SK-N-MC (cell line): ENCODE data around the gene ASB15.

Experiments
- DNase-seq: peaks from one replicate; pipeline ENCODE4 v3.0.0-alpha.2; 2011; ENCODE audit warnings: low read depth, low spot score
- H3K27ac ChIP-seq: fragments of 200-600 bp; sonication (generic); 2 replicates; pipeline ENCODE4 v1.5.1; 2016; ENCODE audit warnings: mixed run types
- H3K36me3 ChIP-seq: fragments of 200-600 bp; sonication (generic); 2 replicates; pipeline ENCODE4 v1.6.1; 2017; ENCODE audit warnings: antibody characterized with exemption, low read length, mixed read lengths; ENCODE audit not compliant: insufficient read depth
- H3K4me3 ChIP-seq: fragments of 200-600 bp; sonication (generic); 2 replicates; pipeline ENCODE4 v1.5.1; 2016
- H3K9ac ChIP-seq: fragments of 200-600 bp; sonication (generic); 2 replicates; pipeline ENCODE4 v1.8.0; 2017; ENCODE audit warnings: mixed run types, mixed read lengths; ENCODE audit not compliant: insufficient read length
- H3K9me3 ChIP-seq: fragments of 200-600 bp; sonication (generic); 2 replicates; pipeline ENCODE4 v1.6.1; 2017; ENCODE audit warnings: low read depth, mild to moderate bottlenecking, antibody characterized with exemption, low read length, moderate library complexity, mixed read lengths
- EZH2 ChIP-seq: fragments of 200-600 bp; sonication (generic); IDR thresholded peaks from one replicate; pipeline ENCODE4 v1.6.1; 2017; ENCODE audit warnings: antibody characterized with exemption
- FOXP2 ChIP-seq: optimal IDR thresholded peaks from 2 replicates; pipeline ENCODE3; 2011; ENCODE audit warnings: mild to moderate bottlenecking, moderate library complexity; ENCODE audit not compliant: insufficient read depth; ENCODE audit errors: extremely low read length, control extremely low read depth
- POLR2AphosphoS5 ChIP-seq: IDR thresholded peaks from 2 replicates; pipeline ENCODE4 v1.6.1; 2012; ENCODE audit warnings: mild to moderate bottlenecking, low read depth, low read length, borderline replicate concordance

Gene ASB15

DNA sequence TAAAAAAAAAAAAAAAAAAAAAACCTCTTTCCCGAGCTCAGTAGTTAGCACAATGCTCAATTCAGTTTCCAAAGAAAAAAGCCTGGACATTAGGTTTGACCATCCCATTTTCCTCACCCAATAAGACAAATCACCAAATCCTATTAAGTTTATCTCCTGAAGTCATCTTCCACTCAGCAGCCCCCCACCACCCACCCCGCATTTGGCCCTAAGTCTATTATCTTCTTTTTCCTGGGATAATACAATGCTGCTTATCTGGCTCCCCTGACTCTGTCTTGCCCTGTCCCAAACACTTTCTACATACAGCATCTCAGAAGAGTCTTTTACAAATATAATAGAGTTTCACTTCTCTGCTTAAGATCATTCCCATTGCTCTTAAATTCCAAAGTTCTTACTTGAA, 36.3 kb downstream of the ASB15 start:
- no peak overlapping the region for H3K4me3 ChIP-seq
- no peak for DNase-seq
- no peak overlapping the region for H3K27ac ChIP-seq
- H3K9me3 ChIP-seq: no peaks in the 10 kb centered on the region; the same call in 1 of the 2 replicates
- no peak overlapping the region for H3K9ac ChIP-seq
- no peak for TF ChIP-seq POLR2AphosphoS5
- no peak for TF ChIP-seq FOXP2
- TF ChIP-seq EZH2: no peak
- no peaks in the 10 kb centered on the region for H3K36me3 ChIP-seq

DNA sequence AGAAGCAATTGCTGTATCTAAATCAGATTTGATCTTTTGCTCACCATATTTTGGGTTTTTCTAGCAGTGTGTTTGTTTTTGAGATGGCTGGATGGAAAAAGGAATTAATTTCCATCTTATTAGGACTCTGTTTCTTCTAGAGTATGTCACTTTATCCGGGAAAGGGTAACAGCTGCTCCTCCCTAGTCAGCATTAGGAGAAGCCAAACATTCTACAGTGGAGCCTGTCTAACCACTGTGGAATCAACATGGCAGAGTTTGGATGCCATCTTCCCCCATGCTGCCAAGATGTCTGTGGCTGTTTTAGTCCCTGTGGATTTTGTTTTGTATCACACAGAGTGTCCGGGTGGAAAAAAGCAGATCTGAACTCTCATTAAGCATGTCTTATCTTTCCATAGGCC, 38.0 kb downstream of the ASB15 start:
- Histone ChIP-seq H3K9me3 (no peaks in the 10 kb centered on the region; the same call in 1 of the 2 replicates), H3K36me3 (no peaks in the 10 kb centered on the region), H3K9ac (no peak overlapping the region), H3K27ac (peak overlapping the region; percentile 45; the same call in 1 of the 2 replicates), H3K4me3 (no peak overlapping the region)
- no peak for DNase-seq
- TF ChIP-seq FOXP2 (no peak), EZH2 (no peak), POLR2AphosphoS5 (no peak)

GRCh38 chr7:123640583-123640982, 39.0 kb downstream of the ASB15 start:
- Histone ChIP-seq H3K27ac (no peak overlapping the region), H3K36me3 (no peaks in the 10 kb centered on the region), H3K4me3 (no peak overlapping the region), H3K9me3 (no peaks in the 10 kb centered on the region; the same call in 1 of the 2 replicates), H3K9ac (no peak overlapping the region)
- no peak for DNase-seq
- no peak for TF ChIP-seq EZH2
- TF ChIP-seq POLR2AphosphoS5: no peak
- TF ChIP-seq FOXP2: no peak

DNA sequence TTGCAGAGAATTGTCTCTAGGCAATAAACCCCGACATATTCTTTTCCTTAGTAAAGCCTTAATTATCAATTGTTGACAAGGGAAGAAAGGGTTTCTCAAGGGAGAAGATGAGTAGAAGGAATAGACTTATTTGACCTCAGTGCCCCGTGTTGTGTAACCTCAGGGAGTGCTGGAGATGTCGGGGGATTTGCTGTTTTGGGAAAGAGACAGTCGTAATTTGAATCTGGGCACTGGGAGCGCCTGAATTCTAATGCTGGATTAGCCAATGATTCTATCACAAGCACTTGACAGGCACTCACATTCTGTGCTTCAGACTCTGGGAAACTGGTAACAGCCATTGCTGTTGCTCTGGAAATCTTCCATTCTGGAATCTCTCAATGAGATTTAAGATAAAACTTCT, 40.3 kb downstream of the ASB15 start:
- Histone ChIP-seq H3K27ac (no peak overlapping the region), H3K4me3 (no peak overlapping the region), H3K9me3 (no peaks in the 10 kb centered on the region; the same call in 1 of the 2 replicates), H3K9ac (no peak overlapping the region), H3K36me3 (no peaks in the 10 kb centered on the region)
- TF ChIP-seq POLR2AphosphoS5: no peak
- no peak for DNase-seq

- Histone ChIP-seq H3K27ac (peak overlapping the region; percentile 63), H3K9ac (no peak overlapping the region), H3K9me3 (no peaks in the 10 kb centered on the region; the same call in 1 of the 2 replicates), H3K36me3 (no peaks in the 10 kb centered on the region), H3K4me3 (peak overlapping the region; percentile 40; the same call in 1 of the 2 replicates)
- TF ChIP-seq EZH2: no peak
- TF ChIP-seq FOXP2: no peak
- DNase-seq: peak; percentile 16
Observed at GRCh38 chr7:123643495-123644441, 42.1 kb downstream of the ASB15 start.

DNA sequence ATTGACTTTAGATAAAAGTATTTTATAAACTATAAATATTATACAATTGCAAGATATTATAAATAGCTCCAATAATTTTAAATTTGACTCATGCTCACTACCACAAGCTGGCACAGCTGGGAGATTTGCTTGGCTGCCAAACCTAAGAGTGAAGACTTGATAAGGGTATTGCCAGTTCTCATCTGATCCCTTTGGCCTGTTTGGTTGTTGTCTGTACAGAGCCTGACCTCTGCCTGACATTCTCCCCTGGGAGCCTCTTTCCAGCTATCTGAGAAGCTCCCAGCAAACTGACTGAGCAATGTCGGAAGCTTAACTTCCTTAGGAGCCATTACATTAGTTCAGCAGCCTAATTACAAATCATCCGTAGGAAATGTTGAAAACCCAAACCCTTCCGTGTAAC, 43.9 kb downstream of the ASB15 start:
- H3K36me3 ChIP-seq: no peaks in the 10 kb centered on the region
- H3K9me3 ChIP-seq: no peaks in the 10 kb centered on the region
- no peak for DNase-seq
- no peak for TF ChIP-seq EZH2
- no peak for TF ChIP-seq POLR2AphosphoS5
- no peak for TF ChIP-seq FOXP2
- H3K9ac ChIP-seq: no peak overlapping the region
- no peak overlapping the region for H3K4me3 ChIP-seq
- no peak overlapping the region for H3K27ac ChIP-seq

DNA sequence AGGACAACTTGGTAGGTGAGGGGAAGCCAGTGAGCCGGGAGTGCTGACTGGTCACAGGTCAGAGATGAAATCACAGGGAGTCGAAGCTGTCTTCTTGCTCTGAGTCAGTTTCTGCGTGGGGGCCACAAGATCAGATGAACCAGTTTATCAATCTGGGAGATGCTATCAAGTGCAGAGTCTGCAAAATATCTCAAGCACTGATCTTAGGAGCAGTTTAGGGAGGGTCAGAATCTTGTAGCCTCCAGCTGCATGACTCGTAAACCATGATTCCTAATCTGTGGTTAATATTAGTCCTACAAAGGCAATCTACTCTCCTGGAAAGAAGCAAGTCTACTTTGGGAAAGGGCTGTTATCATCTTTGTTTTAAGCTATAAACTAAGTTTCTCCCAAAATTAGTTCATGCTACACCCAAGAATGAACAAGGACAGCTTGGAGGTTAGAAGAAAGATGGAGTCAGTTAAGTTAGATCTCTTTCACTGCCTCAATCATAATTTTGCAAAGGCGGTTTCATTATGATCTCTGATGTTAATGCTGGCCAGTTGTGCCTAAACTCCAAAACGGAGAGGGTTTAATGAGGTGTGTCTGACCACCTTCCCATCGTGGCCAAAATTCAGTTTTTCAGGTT, 45.6 kb downstream of the ASB15 start:
- Histone ChIP-seq H3K4me3 (no peak overlapping the region), H3K9ac (no peak overlapping the region), H3K9me3 (no peaks in the 10 kb centered on the region), H3K27ac (no peak overlapping the region), H3K36me3 (no peaks in the 10 kb centered on the region)
- no peak for DNase-seq
- TF ChIP-seq POLR2AphosphoS5: no peak

GRCh38 chr7:123649964-123650363, 48.3 kb downstream of the ASB15 start:
- TF ChIP-seq POLR2AphosphoS5: no peak
- no peak for TF ChIP-seq FOXP2
- no peak for TF ChIP-seq EZH2
- H3K9ac ChIP-seq: no peak overlapping the region
- H3K9me3 ChIP-seq: no peaks in the 10 kb centered on the region
- no peak for DNase-seq
- H3K36me3 ChIP-seq: no peaks in the 10 kb centered on the region
- no peak overlapping the region for H3K27ac ChIP-seq
- H3K4me3 ChIP-seq: no peak overlapping the region

- Histone ChIP-seq H3K4me3 (no peak overlapping the region), H3K27ac (no peak overlapping the region), H3K36me3 (no peaks in the 10 kb centered on the region), H3K9ac (no peak overlapping the region), H3K9me3 (no peaks in the 10 kb centered on the region)
- no peak for DNase-seq
- TF ChIP-seq EZH2 (no peak), FOXP2 (no peak), POLR2AphosphoS5 (no peak)
Observed at GRCh38 chr7:123650595-123650994, 49.0 kb downstream of the ASB15 start.
